ENCODE measurements around the gene CD300H. TPM values are rescaled to one million over a fixed set of nuclear protein-coding genes. Genes with fewer than 3 reads are reported as not detected.

Gene CD300H
- total RNA-seq, 1 experiment from 2014 or later: not detected

DNA sequence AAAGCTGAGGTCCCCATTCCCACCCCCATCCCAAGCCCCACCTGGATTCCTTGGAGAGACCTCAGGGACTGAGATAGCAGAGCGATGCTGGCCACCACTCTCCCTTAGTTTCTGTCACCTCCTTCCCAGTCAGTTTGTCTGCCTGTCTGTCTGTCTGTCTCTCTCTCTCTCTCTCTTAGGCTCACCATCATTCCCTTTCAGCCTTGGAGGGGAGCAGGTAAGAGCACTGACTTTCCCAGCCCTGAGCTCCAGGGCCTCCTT, 41.9 kb downstream of the CD300H start:
- POLR2A ChIA-PET (ENCODE audit: unreplicated experiment): no interaction called here
- no peaks in the 10 kb centered on the region for H3K79me2 ChIP-seq (ENCODE audit: low read length)
- no peak overlapping the region for H3K4me3 ChIP-seq (ENCODE audit: low read length)
- H3K4me1 ChIP-seq (ENCODE audit: insufficient read depth, low read length): no peaks in the 10 kb centered on the region; the same call in 1 of the 2 replicates
- H2AFZ ChIP-seq (ENCODE audit: low read length): no peak overlapping the region
- no peak for ATAC-seq
- no peaks in the 10 kb centered on the region for H3K9me2 ChIP-seq (replicated peaks; ENCODE audit: low read length)
- DNase-seq: no peak
- peaks cover 90% of the 10 kb centered on the region for H3K27me3 ChIP-seq (ENCODE audit: low read length)
- TF ChIP-seq, protein P1, sequence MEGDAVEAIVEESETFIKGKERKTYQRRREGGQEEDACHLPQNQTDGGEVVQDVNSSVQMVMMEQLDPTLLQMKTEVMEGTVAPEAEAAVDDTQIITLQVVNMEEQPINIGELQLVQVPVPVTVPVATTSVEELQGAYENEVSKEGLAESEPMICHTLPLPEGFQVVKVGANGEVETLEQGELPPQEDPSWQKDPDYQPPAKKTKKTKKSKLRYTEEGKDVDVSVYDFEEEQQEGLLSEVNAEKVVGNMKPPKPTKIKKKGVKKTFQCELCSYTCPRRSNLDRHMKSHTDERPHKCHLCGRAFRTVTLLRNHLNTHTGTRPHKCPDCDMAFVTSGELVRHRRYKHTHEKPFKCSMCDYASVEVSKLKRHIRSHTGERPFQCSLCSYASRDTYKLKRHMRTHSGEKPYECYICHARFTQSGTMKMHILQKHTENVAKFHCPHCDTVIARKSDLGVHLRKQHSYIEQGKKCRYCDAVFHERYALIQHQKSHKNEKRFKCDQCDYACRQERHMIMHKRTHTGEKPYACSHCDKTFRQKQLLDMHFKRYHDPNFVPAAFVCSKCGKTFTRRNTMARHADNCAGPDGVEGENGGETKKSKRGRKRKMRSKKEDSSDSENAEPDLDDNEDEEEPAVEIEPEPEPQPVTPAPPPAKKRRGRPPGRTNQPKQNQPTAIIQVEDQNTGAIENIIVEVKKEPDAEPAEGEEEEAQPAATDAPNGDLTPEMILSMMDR (conservative IDR thresholded peaks at IDR 0.05; ENCODE audit: low read depth, low read length): no peak
- no peak for TF ChIP-seq EZH2 (IDR thresholded peaks at IDR 0.05; ENCODE audit: low read length, unreplicated experiment)
- no peak for TF ChIP-seq EZH2phosphoT487 (IDR thresholded peaks at IDR 0.05; ENCODE audit: borderline replicate concordance, low read length)
- no peak overlapping the region for H3K9ac ChIP-seq (ENCODE audit: low read length)
- CTCF ChIA-PET: no interaction called here
- H3K27ac ChIP-seq (ENCODE audit: low read length): no peak overlapping the region
- H3F3A ChIP-seq (ENCODE audit: low read length, unreplicated experiment): no peaks in the 10 kb centered on the region
- no peak overlapping the region for H3K4me2 ChIP-seq (ENCODE audit: low read length)
- H3K9me3 ChIP-seq (ENCODE audit: low read length): no peaks in the 10 kb centered on the region
- intact Hi-C loops (cut with micrococcal nuclease): no loop called here
- no TSS peak for BruUV-seq (replicated peaks)
- H4K20me1 ChIP-seq (ENCODE audit: low read length): no peaks in the 10 kb centered on the region
- no peaks in the 10 kb centered on the region for H3K36me3 ChIP-seq (ENCODE audit: low read depth, low read length)

GRCh38 chr17:74524653-74525464, 42.5 kb downstream of the CD300H start:
- Histone ChIP-seq H3F3A (ENCODE audit: low read length, unreplicated experiment) (no peaks in the 10 kb centered on the region), H3K4me2 (ENCODE audit: low read length) (no peak overlapping the region), H3K9me2 (replicated peaks; ENCODE audit: low read length) (no peaks in the 10 kb centered on the region), H2AFZ (ENCODE audit: low read length) (no peak overlapping the region), H4K20me1 (ENCODE audit: low read length) (no peaks in the 10 kb centered on the region), H3K4me1 (ENCODE audit: insufficient read depth, low read length) (no peaks in the 10 kb centered on the region; the same call in 1 of the 2 replicates), H3K79me2 (ENCODE audit: low read length) (no peaks in the 10 kb centered on the region), H3K4me3 (ENCODE audit: low read length) (no peak overlapping the region), H3K27me3 (ENCODE audit: low read length) (peaks cover 85% of the 10 kb centered on the region), H3K36me3 (ENCODE audit: low read depth, low read length) (no peaks in the 10 kb centered on the region), H3K27ac (ENCODE audit: low read length) (no peak overlapping the region), H3K9ac (ENCODE audit: low read length) (no peak overlapping the region), H3K9me3 (ENCODE audit: low read length) (no peaks in the 10 kb centered on the region)
- no TSS peak for BruUV-seq (replicated peaks)
- TF ChIP-seq EZH2phosphoT487 (IDR thresholded peaks at IDR 0.05; ENCODE audit: borderline replicate concordance, low read length): no peak
- TF ChIP-seq, protein P1 (conservative IDR thresholded peaks at IDR 0.05; ENCODE audit: low read depth, low read length): no peak
- no peak for TF ChIP-seq EZH2 (IDR thresholded peaks at IDR 0.05; ENCODE audit: low read length, unreplicated experiment)
- no peak for DNase-seq
- intact Hi-C loops (cut with micrococcal nuclease): no loop called here
- ChIA-PET CTCF (no interaction called here), POLR2A (ENCODE audit: unreplicated experiment) (interaction anchor here (0.6 kb wide), 1 partner anchor 22 kb away, joined by 3 read pairs; no protein-coding TSS in a partner anchor)
- no peak for ATAC-seq

- no peaks in the 10 kb centered on the region for H3K36me3 ChIP-seq (ENCODE audit: low read depth, low read length)
- DNase-seq: no peak
- H3K4me1 ChIP-seq (ENCODE audit: insufficient read depth, low read length): no peaks in the 10 kb centered on the region; the same call in 1 of the 2 replicates
- H3K27ac ChIP-seq (ENCODE audit: low read length): no peak overlapping the region
- no TSS peak for BruUV-seq (replicated peaks)
- no peak overlapping the region for H2AFZ ChIP-seq (ENCODE audit: low read length)
- H3K27me3 ChIP-seq (ENCODE audit: low read length): peaks cover 69% of the 10 kb centered on the region
- H3K9ac ChIP-seq (ENCODE audit: low read length): no peak overlapping the region
- no peaks in the 10 kb centered on the region for H3K9me3 ChIP-seq (ENCODE audit: low read length)
- no peak for ATAC-seq
- no peaks in the 10 kb centered on the region for H4K20me1 ChIP-seq (ENCODE audit: low read length)
- no peaks in the 10 kb centered on the region for H3F3A ChIP-seq (ENCODE audit: low read length, unreplicated experiment)
- H3K9me2 ChIP-seq (replicated peaks; ENCODE audit: low read length): no peaks in the 10 kb centered on the region
- POLR2A ChIA-PET (ENCODE audit: unreplicated experiment): no interaction called here
- H3K4me3 ChIP-seq (ENCODE audit: low read length): no peak overlapping the region
- TF ChIP-seq EZH2phosphoT487 (IDR thresholded peaks at IDR 0.05; ENCODE audit: borderline replicate concordance, low read length): no peak
- TF ChIP-seq, protein P1 (conservative IDR thresholded peaks at IDR 0.05; ENCODE audit: low read depth, low read length): no peak
- no peak for TF ChIP-seq EZH2 (IDR thresholded peaks at IDR 0.05; ENCODE audit: low read length, unreplicated experiment)
- intact Hi-C loops (cut with micrococcal nuclease): no loop called here
- CTCF ChIA-PET: no interaction called here
- no peaks in the 10 kb centered on the region for H3K79me2 ChIP-seq (ENCODE audit: low read length)
- H3K4me2 ChIP-seq (ENCODE audit: low read length): no peak overlapping the region
These were observed 44.0 kb downstream of the CD300H start for GRCh38 chr17:74523308-74523707.

Data from PC-3 (cell line).